ENCODE results near the gene ENTPD1.

DNA sequence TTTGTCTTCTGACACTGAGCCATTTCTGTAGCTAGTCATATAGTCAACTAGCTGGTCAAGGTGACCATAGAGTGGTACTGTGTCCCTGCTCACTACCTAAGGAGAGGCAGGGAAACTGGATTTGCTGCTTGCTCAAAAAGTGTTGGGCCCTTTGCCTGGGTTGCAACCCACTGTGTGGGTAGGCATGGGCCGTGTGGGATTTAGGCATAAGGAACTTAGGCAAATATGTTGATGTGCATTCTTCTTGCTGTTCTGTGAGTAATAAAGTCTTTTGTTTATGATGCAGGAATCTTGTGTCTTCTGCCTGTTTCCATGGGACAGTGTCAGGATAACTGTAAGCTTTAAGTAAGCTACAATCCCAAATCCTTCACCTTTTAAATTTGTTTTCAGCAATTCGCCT lies 39.1 kb upstream of the ENTPD1 start:
- TF ChIP-seq CTCF (IDR thresholded peaks at IDR 0.05; ENCODE audit: low read depth, low read length) (no peak), EZH2phosphoT487 (IDR thresholded peaks at IDR 0.05; ENCODE audit: low read depth) (no peak)
